Thyroid gland (tissue), 4 donors: ENCODE results near the gene LRRC34.

Experiments used
- POLR2A ChIP-seq, 2 donors: fragments of 450-650 bp; IDR thresholded peaks; one replicate each; pipeline ENCODE4 v1.6.1; 2017; ENCODE audit warnings: antibody characterized with exemption in 2 of 2, mild to moderate bottlenecking in 2 of 2, moderate library complexity in 1 of 2
- TF ChIP-seq, protein P1 (sequence below), 6 experiments: fragments of 200-600 bp in 3 of 6; fragments of 450-650 bp in 3 of 6; sonication (generic) in 3 of 6; IDR thresholded peaks; one replicate each; pipeline ENCODE4 v1.5.1; 2016 to 2019; ENCODE audit warnings: antibody characterized with exemption in 6 of 6, mild to moderate bottlenecking in 2 of 6, inconsistent platforms in 1 of 6, moderate library complexity in 1 of 6

DNA sequence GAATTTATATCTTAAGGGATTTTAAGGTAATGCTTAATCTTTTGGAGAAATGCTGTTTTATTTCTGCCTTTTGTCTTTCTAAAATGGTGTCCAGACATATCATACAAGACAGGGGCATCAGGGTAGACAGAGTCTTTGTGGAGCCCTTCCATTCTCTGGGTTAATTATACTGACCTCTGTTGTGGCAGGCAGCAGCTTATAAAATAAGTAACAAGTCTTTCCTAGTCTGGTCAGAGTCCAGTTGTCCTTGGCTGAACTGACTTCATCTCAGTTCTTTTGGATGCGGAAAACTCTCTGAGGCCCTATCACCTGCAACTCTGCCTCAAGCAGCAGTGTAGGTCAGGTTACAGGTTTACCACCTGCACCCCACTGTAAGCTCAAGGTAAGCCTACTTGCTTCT lies 20.3 kb downstream of the LRRC34 start:
- TF ChIP-seq, protein P1, sequence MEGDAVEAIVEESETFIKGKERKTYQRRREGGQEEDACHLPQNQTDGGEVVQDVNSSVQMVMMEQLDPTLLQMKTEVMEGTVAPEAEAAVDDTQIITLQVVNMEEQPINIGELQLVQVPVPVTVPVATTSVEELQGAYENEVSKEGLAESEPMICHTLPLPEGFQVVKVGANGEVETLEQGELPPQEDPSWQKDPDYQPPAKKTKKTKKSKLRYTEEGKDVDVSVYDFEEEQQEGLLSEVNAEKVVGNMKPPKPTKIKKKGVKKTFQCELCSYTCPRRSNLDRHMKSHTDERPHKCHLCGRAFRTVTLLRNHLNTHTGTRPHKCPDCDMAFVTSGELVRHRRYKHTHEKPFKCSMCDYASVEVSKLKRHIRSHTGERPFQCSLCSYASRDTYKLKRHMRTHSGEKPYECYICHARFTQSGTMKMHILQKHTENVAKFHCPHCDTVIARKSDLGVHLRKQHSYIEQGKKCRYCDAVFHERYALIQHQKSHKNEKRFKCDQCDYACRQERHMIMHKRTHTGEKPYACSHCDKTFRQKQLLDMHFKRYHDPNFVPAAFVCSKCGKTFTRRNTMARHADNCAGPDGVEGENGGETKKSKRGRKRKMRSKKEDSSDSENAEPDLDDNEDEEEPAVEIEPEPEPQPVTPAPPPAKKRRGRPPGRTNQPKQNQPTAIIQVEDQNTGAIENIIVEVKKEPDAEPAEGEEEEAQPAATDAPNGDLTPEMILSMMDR (IDR thresholded peaks at IDR 0.05), result no peak
- no peak for TF ChIP-seq POLR2A (IDR thresholded peaks at IDR 0.05)
